NCI-H82 (cell line): ENCODE measurements around the gene BASP1.
"Not testable (repeated sequence)": the region's sequence is repeated elsewhere in the genome, so short reads cannot be mapped to it uniquely, and the experiment has no call there.

Experiments
- DNase-seq: peaks from one replicate; lab custom pipeline; 2025; lab: John Stamatoyannopoulos, UW

Gene BASP1

DNA sequence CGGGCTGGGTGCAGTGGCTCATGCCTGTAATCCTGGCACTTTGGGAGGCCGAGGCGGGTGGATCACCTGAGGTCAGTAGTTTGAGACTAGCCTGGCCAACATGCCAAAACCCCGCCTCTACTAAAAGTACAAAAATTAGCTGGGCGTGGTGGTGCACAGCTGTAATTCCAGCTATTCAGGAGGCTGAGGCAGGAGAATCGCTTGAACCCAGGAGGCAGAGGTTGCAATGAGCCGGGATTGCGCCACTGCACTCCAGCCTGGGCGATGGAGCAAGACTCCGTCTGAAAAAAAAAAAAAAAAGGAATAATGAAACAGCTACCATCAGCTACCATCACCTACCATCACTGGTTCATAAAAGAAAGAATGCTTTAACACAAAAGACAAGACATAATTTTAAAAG is 25.9 kb upstream of the BASP1 start:
- not testable (repeated sequence) for DNase-seq

DNA sequence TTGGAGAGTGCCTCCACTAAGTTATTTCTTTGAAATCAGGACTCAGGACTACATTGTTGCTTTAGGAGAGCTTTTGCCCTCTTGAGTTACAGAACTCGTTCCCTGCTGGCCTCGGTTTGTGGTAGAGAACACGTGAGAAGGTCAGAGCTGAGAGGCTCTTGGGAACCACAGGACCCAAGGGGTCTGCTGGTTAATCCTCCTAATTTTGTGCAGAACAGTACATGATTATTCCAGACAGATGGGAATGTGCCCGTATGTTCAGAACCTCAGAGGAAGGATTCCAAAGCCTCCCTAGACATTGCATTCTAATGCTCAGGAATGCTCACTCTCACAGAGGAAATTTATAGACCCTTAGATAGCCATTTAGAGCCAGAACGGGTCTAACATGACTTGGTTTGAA is 25.2 kb upstream of the BASP1 start:
- DNase-seq, result peak; percentile 22

DNA sequence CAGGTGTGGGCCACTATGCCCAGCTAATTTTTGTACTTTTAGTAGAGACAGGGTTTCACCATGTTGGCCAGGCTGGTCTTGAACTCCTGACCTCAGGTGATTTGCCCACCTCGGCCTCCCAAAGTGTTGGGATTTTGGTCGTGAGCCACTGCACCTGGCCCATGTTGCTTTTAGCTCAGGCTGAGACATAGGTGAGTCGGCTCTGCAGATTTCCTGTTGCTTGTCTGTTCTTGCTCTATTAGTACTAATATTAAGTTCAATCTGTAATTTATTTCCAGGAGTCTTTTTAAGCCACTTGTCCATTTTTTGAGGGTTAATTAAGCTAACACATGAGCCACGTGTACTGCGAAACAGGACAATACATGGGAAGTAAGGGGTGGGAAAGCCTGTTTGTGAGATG is 21.4 kb upstream of the BASP1 start:
- no peak for DNase-seq

DNA sequence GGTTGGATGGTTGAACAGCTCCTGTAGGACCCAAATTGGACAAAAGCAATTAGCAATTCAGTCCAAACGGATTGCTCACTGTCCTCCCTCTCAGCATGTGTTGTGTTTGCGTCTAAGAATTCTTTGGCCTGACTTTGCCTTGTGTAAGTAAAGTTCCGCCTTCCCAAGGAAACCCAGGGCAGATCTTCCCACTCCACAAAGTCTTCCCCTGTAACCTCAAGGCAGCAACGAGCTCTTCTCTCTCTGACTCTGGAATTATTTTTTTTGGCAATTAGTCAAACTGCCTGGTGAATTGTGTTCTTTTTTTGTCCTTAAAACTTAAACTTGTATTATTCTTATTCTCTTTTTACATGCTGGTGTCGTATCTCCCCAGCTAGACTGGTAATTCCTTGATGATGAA is 20.7 kb upstream of the BASP1 start:
- DNase-seq, result no peak

GRCh38 chr5:17203329-17204132 is 13.9 kb upstream of the BASP1 start:
- peak; percentile 71 for DNase-seq

GRCh38 chr5:17204133-17204489 is 13.3 kb upstream of the BASP1 start:
- DNase-seq, result no peak

DNA sequence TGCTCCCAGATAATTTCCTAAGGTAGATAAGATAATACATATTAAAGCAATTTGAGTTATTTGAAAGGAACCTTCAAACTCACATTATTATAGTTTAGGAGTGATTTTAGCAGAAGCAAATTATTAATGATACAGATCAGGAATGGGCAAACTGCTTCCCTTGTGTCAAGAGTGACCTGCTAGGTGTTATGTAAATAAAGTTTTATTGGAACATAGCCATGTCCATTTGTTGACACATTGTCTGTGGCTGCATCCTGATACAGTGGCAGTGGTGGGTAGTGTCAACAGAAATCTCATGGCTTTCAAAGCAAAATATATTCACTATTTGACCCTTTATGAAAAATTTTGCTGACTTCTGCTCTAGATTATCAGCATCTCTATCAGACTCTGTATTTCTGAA is 11.4 kb upstream of the BASP1 start:
- no peak for DNase-seq

GRCh38 chr5:17212191-17212590 is 5.2 kb upstream of the BASP1 start:
- no peak for DNase-seq

DNA sequence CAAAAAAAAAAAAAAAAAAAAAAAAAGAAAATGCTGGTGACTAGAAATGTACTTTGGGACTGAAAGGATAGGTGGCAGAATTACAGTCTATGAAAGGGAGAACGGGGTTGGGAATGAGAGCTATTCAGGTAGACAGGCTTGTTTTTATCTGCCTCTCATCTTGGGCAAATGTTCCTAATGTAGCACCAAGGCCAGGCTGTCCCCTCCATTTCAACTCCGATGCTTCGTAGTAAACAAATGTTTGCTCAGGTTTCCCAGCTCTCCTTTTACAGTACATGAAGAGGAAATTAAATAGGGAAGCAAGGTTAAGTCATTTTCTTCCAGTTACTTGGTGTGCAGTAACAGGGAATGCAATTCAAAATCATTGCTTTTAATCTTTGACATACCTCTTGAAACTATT is 4.4 kb upstream of the BASP1 start:
- no peak for DNase-seq

GRCh38 chr5:17213938-17214337 is 3.5 kb upstream of the BASP1 start:
- no peak for DNase-seq

GRCh38 chr5:17214893-17215292 is 2.5 kb upstream of the BASP1 start:
- no peak for DNase-seq

GRCh38 chr5:17215361-17215760 is 2.1 kb upstream of the BASP1 start:
- DNase-seq, result no peak

GRCh38 chr5:17216176-17216973 is 1.1 kb upstream of the BASP1 start:
- DNase-seq, result peak; percentile 83

GRCh38 chr5:17216974-17217492 is 398 bp upstream of the BASP1 start:
- DNase-seq, result peak; percentile 67

- DNase-seq, result peak; percentile 57
Observed at GRCh38 chr5:17218353-17219005, 1.0 kb downstream of the BASP1 start.

- DNase-seq, result peak; percentile 73
Observed at GRCh38 chr5:17219006-17219422, 1.6 kb downstream of the BASP1 start.

GRCh38 chr5:17219469-17219868 is 2.0 kb downstream of the BASP1 start:
- no peak for DNase-seq

- no peak for DNase-seq
Observed at GRCh38 chr5:17219992-17220391, 2.6 kb downstream of the BASP1 start.

GRCh38 chr5:17220469-17220868 is 3.0 kb downstream of the BASP1 start:
- DNase-seq, result peak; percentile 80

DNA sequence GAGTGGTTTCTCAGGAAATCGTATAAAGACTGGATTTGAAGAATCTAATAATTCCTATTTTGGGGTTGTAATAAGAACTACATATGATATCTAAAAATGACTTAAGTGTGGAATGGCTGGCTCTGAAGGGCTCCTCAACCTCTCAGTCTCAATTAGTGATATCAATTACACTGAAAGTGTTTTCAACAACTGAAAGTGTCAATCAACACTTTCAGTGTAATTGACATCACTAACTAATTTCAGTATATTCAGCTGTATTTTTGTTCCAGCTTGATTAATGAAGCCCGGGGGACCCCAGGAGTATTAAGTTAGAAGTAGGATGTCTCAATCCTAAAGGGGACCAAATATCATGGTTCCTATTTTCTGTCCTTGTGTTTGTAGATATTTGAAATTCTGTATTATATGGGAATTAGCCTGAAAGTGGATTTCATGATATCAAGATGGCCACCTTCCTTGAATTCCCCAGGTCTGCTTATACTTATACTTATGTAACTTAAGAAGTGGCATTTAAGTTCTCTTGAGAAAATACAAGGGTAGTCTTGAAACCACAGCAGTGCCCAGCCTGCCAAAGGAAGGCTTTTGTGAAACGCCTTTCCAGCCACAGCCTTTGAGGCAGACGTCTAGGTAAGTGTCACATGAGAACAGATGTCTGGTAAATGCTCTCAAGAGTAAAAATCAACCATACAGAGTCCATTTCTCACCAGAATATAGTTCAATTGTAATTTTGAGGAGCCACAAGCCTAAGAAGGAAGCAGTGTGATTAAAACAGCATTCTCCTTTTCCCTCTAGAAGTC is 4.6 kb downstream of the BASP1 start:
- no peak for DNase-seq

DNA sequence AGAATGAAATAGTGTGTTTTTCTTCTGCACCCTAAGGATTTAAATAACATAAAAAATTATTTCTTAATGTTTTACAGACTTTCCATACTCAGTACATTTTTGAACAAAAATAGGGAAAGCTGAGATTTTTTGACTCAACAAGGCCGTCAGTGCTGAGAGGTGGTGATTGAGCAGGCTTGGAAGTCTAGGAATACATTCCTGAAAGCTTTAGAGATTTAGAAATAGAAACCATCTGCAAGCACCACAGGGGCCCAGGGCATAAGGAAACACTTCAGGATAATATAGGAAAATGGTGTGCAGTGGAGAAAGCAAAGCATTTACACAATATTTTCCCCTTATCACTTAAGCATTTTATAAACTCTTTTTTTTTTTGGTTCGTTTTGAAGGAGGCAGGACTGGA is 5.2 kb downstream of the BASP1 start:
- DNase-seq, result no peak
